Keratinocyte (primary cell): ENCODE data around the gene THSD7B. TPM values are rescaled to one million over a fixed set of nuclear protein-coding genes. Genes with fewer than 3 reads are reported as not detected.
A peak's percentile ranks its signal among the peaks of the same experiment; 100 is the strongest.

Experiments used
- DNase-seq: peaks from one replicate; pipeline ENCODE4 v3.0.0-alpha.2; 2011; ENCODE audit warnings: low read depth, missing footprints, low spot score
- FAIRE-seq: peaks from 2 replicates; lab custom pipeline; 2011; peaks lifted over from hg19 to GRCh38; lab: Jason Lieb, UNC
- H2AFZ ChIP-seq: 2 replicates; pipeline ENCODE4 v1.6.0; 2012; ENCODE audit warnings: low read length, control low read depth, inconsistent platforms; ENCODE audit not compliant: control insufficient read depth
- H3K27ac ChIP-seq: 2 replicates; pipeline ENCODE4 v1.5.1; 2011; ENCODE audit warnings: low read length; ENCODE audit not compliant: control insufficient read depth, insufficient read depth
- H3K27me3 ChIP-seq: 3 replicates; pipeline ENCODE4 v1.6.0; 2011; ENCODE audit warnings: low read length; ENCODE audit not compliant: control insufficient read depth, insufficient read depth; ENCODE audit errors: extremely low read depth
- H3K36me3 ChIP-seq, 2 experiments: 2 replicates in 1 of 2; 3 replicates in 1 of 2; pipeline ENCODE4 v1.5.1; 2011; ENCODE audit warnings: low read length in 2 of 2, mild to moderate bottlenecking in 1 of 2; ENCODE audit not compliant: control insufficient read depth in 2 of 2, insufficient read depth in 2 of 2; ENCODE audit errors: extremely low read depth in 1 of 2
- H3K4me1 ChIP-seq: 3 replicates; pipeline ENCODE4 v1.5.1; 2011; ENCODE audit warnings: low read length; ENCODE audit not compliant: control insufficient read depth, insufficient read depth; ENCODE audit errors: extremely low read depth
- H3K4me2 ChIP-seq: 3 replicates; pipeline ENCODE4 v1.6.0; 2011; ENCODE audit warnings: low read depth, low read length; ENCODE audit not compliant: control insufficient read depth, insufficient read depth; ENCODE audit errors: extremely low read depth
- H3K4me3 ChIP-seq, 3 experiments: fragments of 200-600 bp in 1 of 3; sonication (generic) in 1 of 3; 2 replicates in 2 of 3; 3 replicates in 1 of 3; pipeline ENCODE4 v1.5.1; 2011 to 2016; ENCODE audit warnings: low read length in 3 of 3, mild to moderate bottlenecking in 3 of 3, control low read depth in 2 of 3, inconsistent platforms in 1 of 3, low read depth in 1 of 3, mixed read lengths in 1 of 3, mixed run types in 1 of 3, moderate library complexity in 1 of 3; ENCODE audit not compliant: control insufficient read depth in 2 of 3, insufficient read depth in 2 of 3; ENCODE audit errors: extremely low read depth in 1 of 3
- H3K79me2 ChIP-seq: 2 replicates; pipeline ENCODE4 v1.6.0; 2012; ENCODE audit warnings: low read length; ENCODE audit not compliant: control insufficient read depth, insufficient read depth
- H3K9ac ChIP-seq: 3 replicates; pipeline ENCODE4 v1.6.0; 2011; ENCODE audit warnings: low read length; ENCODE audit not compliant: control insufficient read depth, insufficient read depth; ENCODE audit errors: extremely low read depth
- H3K9me1 ChIP-seq: 3 replicates; pipeline ENCODE4 v1.6.0; 2011; ENCODE audit warnings: low read length; ENCODE audit not compliant: control insufficient read depth, insufficient read depth; ENCODE audit errors: extremely low read depth
- H3K9me3 ChIP-seq: 2 replicates; pipeline ENCODE4 v1.5.1; 2012; ENCODE audit warnings: low read depth, low read length; ENCODE audit not compliant: control insufficient read depth
- H4K20me1 ChIP-seq: 3 replicates; pipeline ENCODE4 v1.6.0; 2011; ENCODE audit warnings: low read length; ENCODE audit not compliant: control insufficient read depth, insufficient read depth; ENCODE audit errors: extremely low read depth
- EZH2 ChIP-seq: IDR thresholded peaks from one replicate; pipeline ENCODE4 v1.6.1; 2012; ENCODE audit warnings: inconsistent platforms, mild to moderate bottlenecking, low read length, moderate library complexity
- dilution Hi-C: fragments of 300-500 bp; cut with MboI; formaldehyde crosslinking; loops from one replicate; pipeline ENCODE4 v1.7.0; 2020; ENCODE audit warnings: low sequenced_read_pairs; ENCODE audit not compliant: extremely low pct_ligation_motif_present
- polyA plus RNA-seq, 5 experiments: library from polyadenylated mRNA; depleted of rRNA in 3 of 5; stranded (reverse) in 3 of 5; stranded (forward) in 1 of 5; unstranded in 1 of 5; fragments of >200 nt; gene quantifications; 1 replicate in 1 of 5; 2 replicates in 3 of 5; 3 replicates in 1 of 5; pipeline versions ENCODE4 v1.2.1 to v1.2.3, GENCODE V29; 2011 to 2012; ENCODE audit warnings: missing spikeins in 2 of 5, low read depth in 1 of 5, low replicate concordance in 1 of 5
- TF ChIP-seq, protein P1 (sequence below), 3 experiments: IDR thresholded peaks in 1 of 3; conservative IDR thresholded peaks in 1 of 3; optimal IDR thresholded peaks in 1 of 3; 2 replicates in 2 of 3; 3 replicates in 1 of 3; pipeline versions ENCODE3 to v1.5.1; 2011; ENCODE audit warnings: low read length in 3 of 3, mild to moderate bottlenecking in 3 of 3, moderate library complexity in 2 of 3, control low read depth in 1 of 3, inconsistent platforms in 1 of 3; ENCODE audit not compliant: insufficient read depth in 2 of 3; ENCODE audit errors: extremely low read depth in 1 of 3

Gene THSD7B
- polyA plus RNA-seq, 1 donor (not counting 4 experiments of a cell fraction or from before 2014, with no cell fraction given) = 0.04 TPM

DNA sequence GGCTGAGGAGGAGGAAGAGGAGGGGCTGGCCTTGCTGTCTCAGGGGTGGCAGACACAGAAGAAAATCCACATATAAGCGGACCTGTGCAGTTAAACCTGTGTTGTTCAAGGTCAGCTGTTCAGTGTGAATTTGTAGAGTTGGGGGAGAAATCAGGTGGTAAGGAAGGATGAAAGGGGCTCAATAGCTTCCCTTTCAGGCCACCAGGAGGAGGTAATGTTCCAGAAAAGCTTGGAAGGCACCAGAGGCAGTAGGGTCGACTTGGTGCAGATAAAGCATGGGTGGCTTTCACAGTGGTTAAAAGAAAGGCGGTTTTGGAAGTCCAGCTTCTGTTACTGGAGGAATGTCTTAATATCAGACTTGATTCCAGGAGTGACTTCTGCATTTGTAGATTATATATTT lies 167.4 kb downstream of the THSD7B start:
- Histone ChIP-seq H3K27ac (no peak overlapping the region), H4K20me1 (no peaks in the 10 kb centered on the region), H3K79me2 (no peaks in the 10 kb centered on the region), H3K9me3 (no peaks in the 10 kb centered on the region), H3K27me3 (no peaks in the 10 kb centered on the region), H3K9me1 (no peaks in the 10 kb centered on the region), H3K4me2 (no peak overlapping the region), H3K36me3 (no peaks in the 10 kb centered on the region), H3K9ac (no peak overlapping the region), H2AFZ (no peak overlapping the region), H3K4me1 (no peaks in the 10 kb centered on the region), H3K4me3 (no peak overlapping the region)
- DNase-seq (no peak), FAIRE-seq (no peak)
- dilution Hi-C loops = no loop called here
- TF ChIP-seq, protein P1, sequence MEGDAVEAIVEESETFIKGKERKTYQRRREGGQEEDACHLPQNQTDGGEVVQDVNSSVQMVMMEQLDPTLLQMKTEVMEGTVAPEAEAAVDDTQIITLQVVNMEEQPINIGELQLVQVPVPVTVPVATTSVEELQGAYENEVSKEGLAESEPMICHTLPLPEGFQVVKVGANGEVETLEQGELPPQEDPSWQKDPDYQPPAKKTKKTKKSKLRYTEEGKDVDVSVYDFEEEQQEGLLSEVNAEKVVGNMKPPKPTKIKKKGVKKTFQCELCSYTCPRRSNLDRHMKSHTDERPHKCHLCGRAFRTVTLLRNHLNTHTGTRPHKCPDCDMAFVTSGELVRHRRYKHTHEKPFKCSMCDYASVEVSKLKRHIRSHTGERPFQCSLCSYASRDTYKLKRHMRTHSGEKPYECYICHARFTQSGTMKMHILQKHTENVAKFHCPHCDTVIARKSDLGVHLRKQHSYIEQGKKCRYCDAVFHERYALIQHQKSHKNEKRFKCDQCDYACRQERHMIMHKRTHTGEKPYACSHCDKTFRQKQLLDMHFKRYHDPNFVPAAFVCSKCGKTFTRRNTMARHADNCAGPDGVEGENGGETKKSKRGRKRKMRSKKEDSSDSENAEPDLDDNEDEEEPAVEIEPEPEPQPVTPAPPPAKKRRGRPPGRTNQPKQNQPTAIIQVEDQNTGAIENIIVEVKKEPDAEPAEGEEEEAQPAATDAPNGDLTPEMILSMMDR (optimal IDR thresholded peaks at IDR 0.05 in 1 of 3, IDR thresholded peaks at IDR 0.05 in 1 of 3, conservative IDR thresholded peaks at IDR 0.05 in 1 of 3; ENCODE audit: extremely low read depth in 1 of 3, insufficient read depth in 2 of 3, low read length in 3 of 3) = peak; percentile 61 to 78 (median 71)
- no peak for TF ChIP-seq EZH2

DNA sequence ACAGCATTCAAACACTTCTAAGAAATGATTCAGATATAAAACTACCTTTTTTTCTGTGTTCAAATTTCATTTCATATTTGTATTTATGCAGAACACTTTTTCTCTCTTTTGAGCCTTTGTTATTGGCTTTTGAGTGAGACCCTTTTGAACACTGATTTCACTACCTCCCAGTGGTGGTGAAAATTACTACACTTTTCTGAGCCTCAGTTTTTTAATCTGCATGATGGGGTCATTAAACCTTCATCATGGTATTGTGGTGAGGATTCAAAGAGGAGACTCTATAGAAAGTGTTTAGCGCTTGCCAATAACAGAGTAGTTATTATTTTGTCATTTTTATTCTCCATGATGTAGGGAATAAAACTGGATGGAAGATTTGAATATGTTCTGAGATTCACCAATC lies 169.8 kb downstream of the THSD7B start:
- H3K4me2 ChIP-seq = no peak overlapping the region
- no peak for TF ChIP-seq EZH2
- TF ChIP-seq, protein P1 (optimal IDR thresholded peaks at IDR 0.05 in 1 of 3, IDR thresholded peaks at IDR 0.05 in 1 of 3, conservative IDR thresholded peaks at IDR 0.05 in 1 of 3; ENCODE audit: extremely low read depth in 1 of 3, insufficient read depth in 2 of 3, low read length in 3 of 3) = no peak
- H3K27ac ChIP-seq = no peak overlapping the region
- H2AFZ ChIP-seq = no peak overlapping the region
- H3K9me1 ChIP-seq = no peaks in the 10 kb centered on the region
- no peaks in the 10 kb centered on the region for H3K4me1 ChIP-seq
- dilution Hi-C loops = no loop called here
- no peaks in the 10 kb centered on the region for H3K79me2 ChIP-seq
- H4K20me1 ChIP-seq = no peaks in the 10 kb centered on the region
- no peak for FAIRE-seq
- H3K36me3 ChIP-seq = no peaks in the 10 kb centered on the region
- no peaks in the 10 kb centered on the region for H3K27me3 ChIP-seq
- DNase-seq = no peak
- H3K9me3 ChIP-seq = no peaks in the 10 kb centered on the region
- no peak overlapping the region for H3K4me3 ChIP-seq
- no peak overlapping the region for H3K9ac ChIP-seq
